Measurements from ENCODE around the gene PRH1. TPM values are rescaled to one million over a fixed set of nuclear protein-coding genes. Genes with fewer than 3 reads are reported as not detected.

PRH1 gene
- total and polyA plus RNA-seq, 2 of the 13 experiments (the other 11 are each of a cell fraction or from before 2014, with no cell fraction given): 5.3 to 18.8 TPM

DNA sequence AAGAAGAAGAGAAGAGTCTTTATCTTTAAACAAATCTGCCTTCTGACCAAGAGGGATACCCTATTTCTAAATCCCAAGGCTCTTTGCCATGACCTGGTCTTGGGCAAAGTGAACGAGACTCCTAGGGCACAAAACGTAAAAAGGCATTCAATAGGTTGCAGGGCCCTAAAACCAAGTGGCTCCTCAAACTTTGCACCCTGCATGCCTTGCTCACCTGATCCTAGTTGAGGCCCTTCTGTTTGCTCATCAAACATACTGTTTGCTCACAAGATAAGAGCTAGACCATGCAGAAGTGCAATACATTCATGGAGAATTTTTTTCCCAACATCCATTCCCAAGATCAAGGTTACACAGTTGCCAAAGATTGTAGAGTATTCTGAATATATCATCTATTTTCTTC lies 7.9 kb upstream of the PRH1 start (continued):
- TF ChIP-seq, protein P1, sequence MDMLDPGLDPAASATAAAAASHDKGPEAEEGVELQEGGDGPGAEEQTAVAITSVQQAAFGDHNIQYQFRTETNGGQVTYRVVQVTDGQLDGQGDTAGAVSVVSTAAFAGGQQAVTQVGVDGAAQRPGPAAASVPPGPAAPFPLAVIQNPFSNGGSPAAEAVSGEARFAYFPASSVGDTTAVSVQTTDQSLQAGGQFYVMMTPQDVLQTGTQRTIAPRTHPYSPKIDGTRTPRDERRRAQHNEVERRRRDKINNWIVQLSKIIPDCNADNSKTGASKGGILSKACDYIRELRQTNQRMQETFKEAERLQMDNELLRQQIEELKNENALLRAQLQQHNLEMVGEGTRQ (IDR thresholded peaks at IDR 0.05; ENCODE audit: low read depth, low read length): no peak
- TF ChIP-seq, protein P1 (CRISPR knock-in tag; IDR thresholded peaks at IDR 0.05; ENCODE audit: borderline replicate concordance): no peak; the same call in 1 of the 2 replicates
- TF ChIP-seq, protein P2, sequence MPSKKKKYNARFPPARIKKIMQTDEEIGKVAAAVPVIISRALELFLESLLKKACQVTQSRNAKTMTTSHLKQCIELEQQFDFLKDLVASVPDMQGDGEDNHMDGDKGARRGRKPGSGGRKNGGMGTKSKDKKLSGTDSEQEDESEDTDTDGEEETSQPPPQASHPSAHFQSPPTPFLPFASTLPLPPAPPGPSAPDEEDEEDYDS (CRISPR knock-in tag; IDR thresholded peaks at IDR 0.05): peak; percentile 62; the same call in 1 of the 2 replicates
- TF ChIP-seq ZMYM2 (CRISPR knock-in tag; IDR thresholded peaks at IDR 0.05): peak; percentile 89
- TF ChIP-seq ZNF737 (CRISPR knock-in tag; IDR thresholded peaks at IDR 0.05; ENCODE audit: borderline replicate concordance): no peak
- TF ChIP-seq, protein P3, sequence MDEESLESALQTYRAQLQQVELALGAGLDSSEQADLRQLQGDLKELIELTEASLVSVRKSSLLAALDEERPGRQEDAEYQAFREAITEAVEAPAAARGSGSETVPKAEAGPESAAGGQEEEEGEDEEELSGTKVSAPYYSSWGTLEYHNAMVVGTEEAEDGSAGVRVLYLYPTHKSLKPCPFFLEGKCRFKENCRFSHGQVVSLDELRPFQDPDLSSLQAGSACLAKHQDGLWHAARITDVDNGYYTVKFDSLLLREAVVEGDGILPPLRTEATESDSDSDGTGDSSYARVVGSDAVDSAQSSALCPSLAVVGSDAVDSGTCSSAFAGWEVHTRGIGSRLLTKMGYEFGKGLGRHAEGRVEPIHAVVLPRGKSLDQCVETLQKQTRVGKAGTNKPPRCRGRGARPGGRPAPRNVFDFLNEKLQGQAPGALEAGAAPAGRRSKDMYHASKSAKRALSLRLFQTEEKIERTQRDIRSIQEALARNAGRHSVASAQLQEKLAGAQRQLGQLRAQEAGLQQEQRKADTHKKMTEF (CRISPR knock-in tag; IDR thresholded peaks at IDR 0.05): peak; percentile 98
- TF ChIP-seq ZNF230 (CRISPR knock-in tag; IDR thresholded peaks at IDR 0.05): no peak
- TF ChIP-seq, protein P4, sequence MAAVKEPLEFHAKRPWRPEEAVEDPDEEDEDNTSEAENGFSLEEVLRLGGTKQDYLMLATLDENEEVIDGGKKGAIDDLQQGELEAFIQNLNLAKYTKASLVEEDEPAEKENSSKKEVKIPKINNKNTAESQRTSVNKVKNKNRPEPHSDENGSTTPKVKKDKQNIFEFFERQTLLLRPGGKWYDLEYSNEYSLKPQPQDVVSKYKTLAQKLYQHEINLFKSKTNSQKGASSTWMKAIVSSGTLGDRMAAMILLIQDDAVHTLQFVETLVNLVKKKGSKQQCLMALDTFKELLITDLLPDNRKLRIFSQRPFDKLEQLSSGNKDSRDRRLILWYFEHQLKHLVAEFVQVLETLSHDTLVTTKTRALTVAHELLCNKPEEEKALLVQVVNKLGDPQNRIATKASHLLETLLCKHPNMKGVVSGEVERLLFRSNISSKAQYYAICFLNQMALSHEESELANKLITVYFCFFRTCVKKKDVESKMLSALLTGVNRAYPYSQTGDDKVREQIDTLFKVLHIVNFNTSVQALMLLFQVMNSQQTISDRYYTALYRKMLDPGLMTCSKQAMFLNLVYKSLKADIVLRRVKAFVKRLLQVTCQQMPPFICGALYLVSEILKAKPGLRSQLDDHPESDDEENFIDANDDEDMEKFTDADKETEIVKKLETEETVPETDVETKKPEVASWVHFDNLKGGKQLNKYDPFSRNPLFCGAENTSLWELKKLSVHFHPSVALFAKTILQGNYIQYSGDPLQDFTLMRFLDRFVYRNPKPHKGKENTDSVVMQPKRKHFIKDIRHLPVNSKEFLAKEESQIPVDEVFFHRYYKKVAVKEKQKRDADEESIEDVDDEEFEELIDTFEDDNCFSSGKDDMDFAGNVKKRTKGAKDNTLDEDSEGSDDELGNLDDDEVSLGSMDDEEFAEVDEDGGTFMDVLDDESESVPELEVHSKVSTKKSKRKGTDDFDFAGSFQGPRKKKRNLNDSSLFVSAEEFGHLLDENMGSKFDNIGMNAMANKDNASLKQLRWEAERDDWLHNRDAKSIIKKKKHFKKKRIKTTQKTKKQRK (IDR thresholded peaks at IDR 0.05; ENCODE audit: low read length): no peak
- no peak for TF ChIP-seq ZBTB8A (CRISPR knock-in tag; IDR thresholded peaks at IDR 0.05; ENCODE audit: borderline replicate concordance, low read depth)
- TF ChIP-seq HNF4G (IDR thresholded peaks at IDR 0.05; ENCODE audit: borderline replicate concordance, low read depth, low read length): peak; percentile 99
- peak; percentile 95; the same call in 1 of the 2 replicates for TF ChIP-seq HNF4G (CRISPR knock-in tag; IDR thresholded peaks at IDR 0.05; ENCODE audit: borderline replicate concordance, low read depth)
- TF ChIP-seq ZNF3 (CRISPR knock-in tag; IDR thresholded peaks at IDR 0.05): peak; percentile 42; the same call in 1 of the 2 replicates
- TF ChIP-seq, protein P5, sequence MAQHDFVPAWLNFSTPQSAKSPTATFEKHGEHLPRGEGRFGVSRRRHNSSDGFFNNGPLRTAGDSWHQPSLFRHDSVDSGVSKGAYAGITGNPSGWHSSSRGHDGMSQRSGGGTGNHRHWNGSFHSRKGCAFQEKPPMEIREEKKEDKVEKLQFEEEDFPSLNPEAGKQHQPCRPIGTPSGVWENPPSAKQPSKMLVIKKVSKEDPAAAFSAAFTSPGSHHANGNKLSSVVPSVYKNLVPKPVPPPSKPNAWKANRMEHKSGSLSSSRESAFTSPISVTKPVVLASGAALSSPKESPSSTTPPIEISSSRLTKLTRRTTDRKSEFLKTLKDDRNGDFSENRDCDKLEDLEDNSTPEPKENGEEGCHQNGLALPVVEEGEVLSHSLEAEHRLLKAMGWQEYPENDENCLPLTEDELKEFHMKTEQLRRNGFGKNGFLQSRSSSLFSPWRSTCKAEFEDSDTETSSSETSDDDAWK (CRISPR knock-in tag; IDR thresholded peaks at IDR 0.05): no peak
- TF ChIP-seq RBAK (CRISPR knock-in tag; IDR thresholded peaks at IDR 0.05): no peak
- TF ChIP-seq ZNF713 (CRISPR knock-in tag; IDR thresholded peaks at IDR 0.05): no peak
- peak; percentile 87 for TF ChIP-seq SIX1 (CRISPR knock-in tag; IDR thresholded peaks at IDR 0.05; ENCODE audit: borderline replicate concordance)
- peak; percentile 4; the same call in 1 of the 2 replicates for TF ChIP-seq SMC3 (IDR thresholded peaks at IDR 0.05; ENCODE audit: low read length)
- TF ChIP-seq ZNF775 (CRISPR knock-in tag; IDR thresholded peaks at IDR 0.05; ENCODE audit: borderline replicate concordance): no peak
- TF ChIP-seq TSC22D2 (CRISPR knock-in tag; IDR thresholded peaks at IDR 0.05; ENCODE audit: borderline replicate concordance): peak; percentile 71; the same call in 1 of the 2 replicates
- TF ChIP-seq POGZ (CRISPR knock-in tag; IDR thresholded peaks at IDR 0.05): peak; percentile 99
- TF ChIP-seq ZFP90 (CRISPR knock-in tag; IDR thresholded peaks at IDR 0.05; ENCODE audit: borderline replicate concordance): no peak
- TF ChIP-seq MTA1 (CRISPR knock-in tag; IDR thresholded peaks at IDR 0.05; ENCODE audit: borderline replicate concordance): peak; percentile 33; the same call in 1 of the 2 replicates
- no peak for TF ChIP-seq RFXAP (CRISPR knock-in tag; IDR thresholded peaks at IDR 0.05; ENCODE audit: borderline replicate concordance)
